Sigmoid colon (tissue), 7 donors: ENCODE data around the gene AKT1S1. TPM values are rescaled to one million over a fixed set of nuclear protein-coding genes. Genes with fewer than 3 reads are reported as not detected.

ENCODE experiments used
- DNase-seq: peaks from one replicate; pipeline ENCODE4 v3.0.0-alpha.2; 2019
- H3K27ac ChIP-seq, 4 donors: fragments of 200-600 bp; sonication (generic); one replicate each; pipeline ENCODE4 v1.5.1; 2016 to 2019; ENCODE audit warnings: mild to moderate bottlenecking in 1 of 4
- H3K27me3 ChIP-seq, 3 donors: fragments of 200-600 bp; sonication (generic); one replicate each; pipeline ENCODE4 v1.5.1; 2019; ENCODE audit warnings: mild to moderate bottlenecking in 1 of 3
- H3K36me3 ChIP-seq, 4 donors: fragments of 200-600 bp; sonication (generic); one replicate each; pipeline ENCODE4 v1.5.1; 2016 to 2019
- H3K4me1 ChIP-seq, 4 donors: fragments of 200-600 bp; sonication (generic); one replicate each; pipeline ENCODE4 v1.5.1; 2017 to 2019
- H3K4me3 ChIP-seq, 4 donors: fragments of 200-600 bp; sonication (generic); one replicate each; pipeline ENCODE4 v1.5.1; 2017 to 2019; ENCODE audit warnings: mild to moderate bottlenecking in 2 of 4, moderate library complexity in 1 of 4
- H3K9me3 ChIP-seq, 4 donors: fragments of 200-600 bp in 3 of 4; sonication (generic) in 3 of 4; one replicate each; pipeline versions ENCODE4 v1.5.1 to v1.6.1; 2013 to 2019
- CTCF ChIP-seq, 4 experiments: fragments of 450-650 bp in 3 of 4; fragments of 200-600 bp in 1 of 4; IDR thresholded peaks; one replicate each; pipeline ENCODE4 v1.5.1; 2016 to 2019; ENCODE audit warnings: antibody characterized with exemption in 4 of 4, mild to moderate bottlenecking in 3 of 4, moderate library complexity in 2 of 4
- EP300 ChIP-seq, 4 donors: sonication (generic); formaldehyde crosslinking; IDR thresholded peaks; one replicate each; pipeline ENCODE4 v1.6.1; 2017; ENCODE audit warnings: antibody characterized with exemption in 4 of 4
- POLR2A ChIP-seq, 2 donors: fragments of 450-650 bp; IDR thresholded peaks; one replicate each; pipeline ENCODE4 v1.6.1; 2016; ENCODE audit warnings: antibody characterized with exemption in 2 of 2, mild to moderate bottlenecking in 2 of 2, moderate library complexity in 2 of 2
- POLR2AphosphoS5 ChIP-seq, 4 donors: sonication (generic); formaldehyde crosslinking; IDR thresholded peaks; one replicate each; pipeline ENCODE4 v1.6.1; 2017; ENCODE audit warnings: antibody characterized with exemption in 4 of 4
- WGBS, 2 donors: extraction: QIAGEN DNeasy Blood & Tissue Kit; methylation state at CpG; one replicate each; pipeline ENCODE4 v1.1.7; 2013; 5-methylcytosine and 5-hydroxymethylcytosine counted together
- intact Hi-C: fragments of 100-400 bp; cut with DNase I; formaldehyde crosslinking; loops from one replicate; pipeline ENCODE4 v1.15.1; 2023
- polyA plus RNA-seq, 3 donors: library from polyadenylated mRNA; stranded (reverse); fragments of 200-250 nt; gene quantifications; one replicate each; pipeline ENCODE4 v1.2.3, GENCODE V29; 2013
- total RNA-seq, 4 donors: library from RNA; depleted of rRNA; stranded (reverse); fragments of >200 nt; gene quantifications; one replicate each; pipeline ENCODE4 v1.1.0, GENCODE V29; 2016
- donor health status: healthy with polysubstance abuse.
- donor health status: Bipolar disorder and iron deficiency.
- donor health status: healthy.

Gene AKT1S1
- total and polyA plus RNA-seq, 7 donors, result 13.6 to 55.9 (median 16.1) TPM

DNA sequence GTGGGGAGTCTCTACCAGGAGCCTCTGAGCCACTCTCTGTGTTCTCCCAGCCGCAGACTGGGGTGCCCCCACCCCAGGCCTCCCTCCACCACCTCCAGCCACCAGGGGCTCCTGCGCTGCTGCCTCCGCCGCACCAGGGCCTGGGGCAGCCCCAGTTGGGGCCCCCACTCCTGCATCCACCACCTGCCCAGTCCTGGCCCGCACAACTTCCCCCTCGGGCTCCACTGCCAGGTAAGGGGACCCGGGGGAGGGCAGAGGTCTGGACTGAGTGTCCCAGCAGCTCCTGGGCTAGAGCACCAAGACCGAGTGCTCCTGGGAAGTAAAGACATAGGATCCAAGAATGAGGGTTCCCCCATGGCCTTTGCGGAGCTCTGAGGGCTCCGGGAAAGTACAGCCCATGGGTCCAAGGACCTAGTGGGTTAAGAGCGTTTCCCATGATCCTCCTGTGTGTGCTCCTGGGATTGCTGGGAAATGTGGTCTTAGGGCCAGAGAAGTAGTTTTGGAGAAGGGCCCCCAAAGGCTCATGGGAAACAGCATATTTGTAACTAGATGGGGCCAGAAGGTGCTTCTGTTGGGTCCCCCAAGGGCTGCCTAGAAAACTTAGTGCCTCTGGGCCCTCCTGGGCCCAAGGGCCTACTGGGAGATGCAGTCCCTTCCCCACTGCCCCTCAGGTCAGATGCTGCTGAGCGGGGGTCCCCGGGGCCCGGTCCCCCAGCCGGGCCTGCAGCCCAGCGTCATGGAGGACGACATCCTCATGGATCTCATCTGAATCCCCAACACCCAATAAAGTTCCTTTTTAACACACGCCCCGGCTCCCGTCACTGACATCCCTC, 40.8 kb downstream of the AKT1S1 start:
- WGBS, 2 donors, result 97% methylated on average over 20 of the region's 20 CpGs
- H3K9me3 ChIP-seq, result no peaks in the 10 kb centered on the region
- H3K4me3 ChIP-seq, result no peak overlapping the region
- H3K36me3 ChIP-seq, result peaks cover 32 to 80% (median 68%) of the 10 kb centered on the region in 4 donors
- no peak for DNase-seq
- intact Hi-C loops, result no loop called here
- peaks cover 0 to 16% (median 7%) of the 10 kb centered on the region in 4 donors for H3K4me1 ChIP-seq
- no peaks in the 10 kb centered on the region for H3K27me3 ChIP-seq
- no peak overlapping the region for H3K27ac ChIP-seq
- no peak for TF ChIP-seq EP300 (IDR thresholded peaks at IDR 0.05)
- no peak for TF ChIP-seq CTCF (IDR thresholded peaks at IDR 0.05)
- TF ChIP-seq POLR2A (IDR thresholded peaks at IDR 0.05), result no peak
- TF ChIP-seq POLR2AphosphoS5 (IDR thresholded peaks at IDR 0.05), result no peak

- peaks cover 40 to 88% (median 76%) of the 10 kb centered on the region in 4 donors for H3K36me3 ChIP-seq
- no peak for DNase-seq
- no peak overlapping the region for H3K4me3 ChIP-seq
- no peak overlapping the region for H3K27ac ChIP-seq
- H3K9me3 ChIP-seq, result no peaks in the 10 kb centered on the region
- H3K4me1 ChIP-seq, result peaks cover 0 to 14% (median 7%) of the 10 kb centered on the region in 4 donors
- H3K27me3 ChIP-seq, result no peaks in the 10 kb centered on the region
- 97 to 98% methylated on average over 12 of the region's 12 CpGs for WGBS, 2 donors
- no peak for TF ChIP-seq POLR2AphosphoS5 (IDR thresholded peaks at IDR 0.05)
- TF ChIP-seq CTCF (IDR thresholded peaks at IDR 0.05), result no peak
- TF ChIP-seq EP300 (IDR thresholded peaks at IDR 0.05), result no peak
- no peak for TF ChIP-seq POLR2A (IDR thresholded peaks at IDR 0.05)
- intact Hi-C loops, result no loop called here
Observed at GRCh38 chr19:49835562-49835961, 41.6 kb downstream of the AKT1S1 start.

DNA sequence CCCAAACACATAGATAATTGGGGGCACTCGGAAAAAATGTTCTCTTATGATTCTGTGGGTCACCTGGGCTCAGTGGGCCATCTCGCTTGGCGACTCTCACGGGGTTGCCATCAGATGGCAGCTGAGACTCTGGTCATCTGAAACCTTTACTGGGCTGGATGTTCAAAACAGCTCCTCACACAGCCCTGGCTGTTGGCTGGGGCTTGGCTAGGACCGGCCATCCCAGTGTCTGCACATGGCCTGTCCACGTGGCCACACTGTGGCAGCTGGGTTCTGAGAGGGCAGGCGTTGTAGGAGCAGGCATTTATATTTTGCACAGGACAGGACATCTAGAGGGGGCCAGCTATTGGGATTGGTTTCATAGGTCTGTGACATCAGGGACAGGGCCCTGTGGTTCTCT, 43.6 kb downstream of the AKT1S1 start:
- 94 to 96% methylated on average over 7 of the region's 7 CpGs for WGBS, 2 donors
- H3K27ac ChIP-seq, result no peak overlapping the region
- peaks cover 42 to 100% (median 85%) of the 10 kb centered on the region in 4 donors for H3K36me3 ChIP-seq
- no peak for DNase-seq
- no peaks in the 10 kb centered on the region for H3K9me3 ChIP-seq
- H3K27me3 ChIP-seq, result no peaks in the 10 kb centered on the region
- no peaks in the 10 kb centered on the region for H3K4me1 ChIP-seq
- intact Hi-C loops, result no loop called here
- TF ChIP-seq CTCF (IDR thresholded peaks at IDR 0.05) (no peak), POLR2AphosphoS5 (IDR thresholded peaks at IDR 0.05) (no peak), EP300 (IDR thresholded peaks at IDR 0.05) (no peak), POLR2A (IDR thresholded peaks at IDR 0.05) (no peak)
- no peak overlapping the region for H3K4me3 ChIP-seq

DNA sequence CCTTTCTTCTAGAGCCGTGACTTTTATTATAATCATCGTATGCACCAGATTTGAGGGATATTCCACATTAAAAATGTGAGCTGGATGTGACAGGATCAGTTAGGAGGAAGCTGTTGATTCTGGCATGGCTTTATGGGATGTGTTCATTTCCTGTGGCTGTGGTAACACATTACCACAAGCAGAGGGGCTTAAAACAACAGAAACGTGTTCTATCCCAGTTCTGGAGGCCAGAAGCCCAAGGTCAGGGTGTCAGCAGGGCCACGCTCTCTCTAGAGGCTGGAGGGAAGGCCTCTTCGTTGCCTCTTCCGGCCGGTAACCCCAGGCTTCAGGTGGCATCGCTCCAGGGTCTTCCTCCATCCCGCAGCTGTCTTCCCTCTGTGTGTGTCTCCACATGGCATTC, 44.6 kb downstream of the AKT1S1 start:
- no peaks in the 10 kb centered on the region for H3K9me3 ChIP-seq
- H3K4me3 ChIP-seq, result no peak overlapping the region
- no peak for TF ChIP-seq EP300 (IDR thresholded peaks at IDR 0.05)
- TF ChIP-seq CTCF (IDR thresholded peaks at IDR 0.05), result no peak
- no peak for TF ChIP-seq POLR2AphosphoS5 (IDR thresholded peaks at IDR 0.05)
- no peak for TF ChIP-seq POLR2A (IDR thresholded peaks at IDR 0.05)
- H3K36me3 ChIP-seq, result peaks cover 40 to 100% (median 81%) of the 10 kb centered on the region in 4 donors
- DNase-seq, result no peak
- intact Hi-C loops, result no loop called here
- no peaks in the 10 kb centered on the region for H3K4me1 ChIP-seq
- H3K27ac ChIP-seq, result no peak overlapping the region
- H3K27me3 ChIP-seq, result no peaks in the 10 kb centered on the region
- 78 to 80% methylated on average over 9 of the region's 9 CpGs for WGBS, 2 donors
